GM19397 (cell line): ENCODE results near the gene PLPP6.
A peak's percentile ranks its signal among the peaks of the same experiment; 100 is the strongest.
"Not testable (repeated sequence)": the region's sequence is repeated elsewhere in the genome, so short reads cannot be mapped to it uniquely, and the experiment has no call there.

Experiments
- ATAC-seq: cut with Tn5 transposase; IDR thresholded peaks from one replicate; pipeline ENCODE4 v1.9.1; 2021; ENCODE audit warnings: mild to moderate bottlenecking, moderate library complexity; ENCODE audit not compliant: unreplicated experiment

The PLPP6 gene

DNA sequence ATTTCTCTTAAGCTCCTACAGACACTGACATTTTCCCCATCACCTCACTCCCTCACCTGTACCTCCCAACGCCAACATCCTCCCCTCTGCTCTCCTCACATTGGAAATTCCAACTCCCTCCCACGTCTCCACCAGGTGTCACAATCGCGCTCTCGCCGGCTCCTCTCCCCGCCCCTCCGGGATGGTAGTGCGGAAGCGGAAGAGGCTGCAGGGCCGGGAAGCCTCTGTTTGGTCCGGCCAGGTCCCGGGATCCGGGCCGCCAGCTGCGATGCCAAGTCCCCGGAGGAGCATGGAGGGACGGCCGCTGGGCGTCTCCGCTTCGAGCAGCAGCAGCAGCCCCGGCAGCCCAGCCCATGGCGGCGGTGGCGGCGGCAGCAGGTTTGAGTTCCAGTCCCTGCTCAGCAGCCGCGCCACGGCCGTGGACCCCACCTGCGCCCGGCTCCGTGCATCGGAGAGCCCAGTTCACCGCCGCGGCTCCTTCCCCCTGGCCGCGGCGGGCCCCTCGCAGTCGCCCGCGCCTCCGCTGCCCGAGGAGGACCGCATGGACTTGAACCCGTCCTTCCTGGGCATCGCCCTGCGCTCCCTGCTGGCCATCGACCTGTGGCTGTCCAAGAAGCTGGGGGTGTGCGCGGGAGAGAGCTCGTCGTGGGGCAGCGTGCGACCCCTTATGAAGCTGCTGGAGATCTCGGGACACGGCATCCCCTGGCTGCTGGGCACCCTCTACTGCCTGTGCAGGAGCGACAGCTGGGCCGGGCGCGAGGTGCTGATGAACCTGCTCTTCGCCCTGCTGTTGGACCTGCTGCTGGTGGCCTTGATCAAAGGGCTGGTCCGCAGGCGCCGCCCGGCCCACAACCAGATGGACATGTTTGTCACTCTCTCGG, at the start of gene PLPP6:
PLPP6 (plus strand) TSS at position 187 of the 881 bp plus-strand sequence; CDS start at position 269, 82 bp downstream.
- peak; percentile 87 for ATAC-seq

DNA sequence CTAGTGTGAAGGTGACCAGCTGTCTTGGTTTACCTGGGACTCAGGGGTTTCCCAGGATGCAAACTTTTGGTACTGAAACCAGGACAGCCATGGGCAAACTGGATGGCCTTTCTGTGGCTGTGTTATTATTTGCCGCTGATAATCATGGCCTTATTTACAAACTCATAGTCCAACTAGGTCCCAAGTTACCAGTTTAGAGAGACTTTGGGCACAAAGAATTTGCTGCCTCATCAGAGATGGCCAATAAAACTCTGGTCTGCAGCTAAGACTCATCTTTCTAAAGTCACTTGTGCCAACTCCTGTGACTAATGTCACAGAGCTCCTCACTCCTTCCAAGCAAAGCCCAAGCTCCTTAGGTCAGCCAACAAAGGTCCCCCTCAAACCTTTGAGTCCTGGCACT, 47.5 kb upstream of the PLPP6 start:
- no peak for ATAC-seq

DNA sequence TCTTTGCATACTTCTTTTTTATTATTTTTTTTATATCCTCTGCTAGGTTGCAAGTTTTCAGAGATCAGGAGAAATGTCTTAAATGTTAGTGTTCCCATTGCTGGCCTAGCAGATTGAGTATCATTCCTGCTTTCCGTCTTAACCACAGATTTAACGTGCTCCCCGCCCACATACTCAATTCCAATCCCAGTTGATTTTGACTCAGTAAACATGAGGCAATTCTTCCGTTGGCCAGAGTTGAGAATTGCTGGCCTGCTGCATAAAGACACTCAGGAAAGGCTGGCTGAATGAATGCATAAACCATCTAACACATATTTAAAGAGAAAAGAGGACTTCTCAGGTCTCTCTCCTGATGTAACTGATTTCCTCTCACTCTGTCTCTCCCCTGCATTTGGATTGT, 46.8 kb upstream of the PLPP6 start:
- ATAC-seq = no peak

DNA sequence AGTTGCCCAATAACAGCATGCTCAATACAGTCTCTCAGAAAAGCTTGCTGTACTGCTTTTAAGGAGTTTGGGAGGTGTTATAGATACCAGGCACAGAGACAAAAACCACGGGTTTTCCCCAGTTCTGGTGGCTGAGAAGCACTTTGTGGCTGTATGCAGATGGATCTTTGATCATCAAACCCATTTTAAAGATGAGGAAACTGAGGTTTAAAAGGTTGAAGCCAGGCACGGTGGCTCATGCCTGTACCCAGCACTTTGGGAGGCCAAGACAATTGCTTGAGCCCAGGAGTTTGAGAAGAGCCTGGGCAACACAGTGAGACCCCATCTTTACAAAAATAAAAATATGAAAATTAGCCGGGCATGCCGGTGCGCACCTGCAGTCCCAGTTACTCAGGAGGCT, 46.3 kb upstream of the PLPP6 start:
- no peak for ATAC-seq

DNA sequence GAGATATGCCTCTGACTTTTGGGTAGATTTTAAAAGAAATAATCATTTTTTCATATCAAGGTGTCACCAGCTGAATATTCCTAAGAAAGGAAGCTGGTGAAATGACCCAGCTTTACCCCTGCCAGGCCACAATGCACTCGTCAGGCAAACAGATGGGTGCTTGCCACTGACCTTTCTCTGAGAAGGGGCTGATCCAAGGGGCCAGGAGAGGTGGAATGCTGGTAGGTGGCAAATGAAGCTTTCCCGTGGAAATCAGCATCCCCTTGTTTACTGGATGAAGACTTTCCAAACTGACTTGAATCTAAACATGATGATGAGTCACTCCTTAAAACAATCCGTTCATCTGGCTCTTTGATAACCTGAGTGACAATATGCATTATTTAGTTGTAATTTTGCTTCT, 44.3 kb upstream of the PLPP6 start:
- ATAC-seq = no peak

DNA sequence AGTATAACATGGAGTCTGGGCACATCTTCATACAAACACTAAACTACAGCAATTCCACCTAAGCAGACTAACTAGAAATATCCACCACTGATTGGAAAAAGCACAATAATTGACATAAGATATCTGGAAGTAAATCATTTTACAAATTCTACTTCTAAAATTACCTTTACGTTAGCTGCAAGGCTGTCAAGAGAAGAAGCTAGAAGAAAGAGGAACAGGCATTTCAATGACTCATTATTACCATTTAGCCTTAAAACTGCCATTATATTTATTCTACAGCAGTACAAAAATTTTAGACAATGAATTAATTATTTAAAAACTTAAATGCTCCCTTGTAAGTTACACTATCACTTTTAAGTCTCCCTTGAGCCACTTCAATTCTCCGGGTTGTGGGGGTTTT, 43.4 kb upstream of the PLPP6 start:
- ATAC-seq = no peak

DNA sequence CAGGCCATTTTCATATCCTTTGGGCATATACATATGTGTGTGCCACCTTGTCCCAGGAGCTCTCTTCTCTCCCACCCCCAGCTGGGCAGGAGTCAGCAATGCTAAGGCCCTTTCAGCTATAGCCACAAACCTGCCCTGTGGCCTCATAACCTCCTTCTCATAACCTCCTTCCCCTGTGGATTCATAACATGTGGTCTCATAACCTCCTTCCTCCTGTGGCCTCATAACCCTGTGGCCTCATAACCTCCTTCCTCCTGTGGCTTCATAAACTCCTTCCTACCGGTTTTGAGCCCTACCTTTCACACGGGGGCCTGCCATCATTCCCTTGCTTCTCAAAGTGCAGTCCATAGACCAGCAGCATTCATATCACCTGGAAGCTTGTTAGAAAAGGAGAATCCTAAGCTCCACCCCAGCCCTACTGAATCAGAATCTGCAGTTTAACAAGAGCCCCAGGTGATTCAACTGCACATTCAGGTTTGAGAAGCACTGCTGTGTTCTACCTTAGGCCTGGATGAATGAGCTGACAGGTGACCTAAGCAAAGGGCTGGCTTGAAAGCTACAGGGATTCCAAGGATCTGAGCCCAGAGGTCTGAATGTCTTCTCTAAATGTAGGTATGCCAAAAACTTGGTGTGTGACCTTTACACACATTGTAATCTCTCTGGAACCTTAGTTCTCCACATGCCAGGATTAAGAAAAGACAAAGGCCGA, 41.9 kb upstream of the PLPP6 start:
- no peak for ATAC-seq

DNA sequence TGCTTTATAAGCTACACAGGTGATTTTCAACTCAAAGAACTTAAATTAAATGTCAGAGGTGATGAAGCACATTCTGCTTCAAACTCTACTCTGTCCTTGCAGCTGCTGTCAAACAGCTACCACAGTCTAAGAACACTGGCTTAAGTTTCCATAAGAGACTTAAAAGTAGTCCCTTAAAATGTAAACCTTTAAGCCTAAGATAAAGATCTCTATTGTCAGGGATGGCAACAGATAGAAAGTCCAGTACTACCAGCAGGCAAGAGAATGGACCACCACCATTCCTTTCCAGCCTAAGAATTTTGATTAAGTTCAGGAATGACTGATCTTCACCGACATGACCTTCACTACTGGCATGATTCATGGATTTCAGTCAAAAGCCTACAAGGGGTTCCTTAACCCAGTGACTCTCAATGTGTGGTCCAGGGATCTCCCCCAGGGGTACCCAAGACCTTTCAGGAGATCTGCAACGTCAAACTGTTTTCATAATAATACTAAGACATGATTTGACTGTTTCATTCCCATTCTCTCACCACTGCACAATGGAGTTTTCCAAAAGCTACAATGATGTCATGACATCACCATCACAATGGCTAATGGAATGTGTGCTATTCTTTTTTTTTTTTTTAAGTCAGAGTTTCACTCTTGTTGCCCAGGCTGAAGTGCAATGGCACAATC, 41.1 kb upstream of the PLPP6 start:
- no peak for ATAC-seq

DNA sequence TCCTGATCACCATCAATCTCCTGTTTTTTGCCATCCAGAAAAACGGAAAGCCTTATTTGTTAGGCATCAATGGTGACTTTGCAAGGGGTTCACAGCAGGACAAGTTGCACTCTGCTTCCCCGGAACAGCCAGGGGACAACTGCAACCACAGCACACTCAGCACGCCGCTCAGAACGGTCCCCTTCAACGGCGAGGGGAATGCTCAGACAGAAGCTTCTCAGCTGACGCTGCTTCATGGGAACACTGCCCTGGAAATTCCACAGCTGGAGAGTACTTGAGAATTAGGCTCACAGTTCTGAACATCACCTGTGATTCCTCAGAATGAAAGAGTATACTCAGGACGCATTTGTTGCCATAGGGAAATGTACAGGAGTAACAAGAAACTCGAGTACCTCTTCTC, 40.1 kb upstream of the PLPP6 start:
- no peak for ATAC-seq

DNA sequence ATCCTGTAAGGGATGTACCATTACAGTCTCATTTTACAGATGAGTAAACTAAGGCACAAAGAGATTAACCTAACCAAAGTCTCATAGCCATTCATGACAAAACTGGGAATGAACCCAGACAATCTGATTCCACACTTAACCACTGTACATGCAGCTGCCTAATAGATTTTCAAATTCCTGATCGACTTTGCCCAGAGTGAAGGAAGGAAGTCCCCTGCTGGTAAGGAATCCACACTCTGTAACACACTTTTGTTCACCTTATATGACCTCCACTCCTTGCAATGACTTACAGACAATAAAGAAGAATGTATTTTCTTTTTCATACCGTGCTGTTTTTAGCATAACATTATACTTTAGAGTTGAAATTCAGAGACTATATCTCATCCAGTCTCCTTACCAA, 31.3 kb upstream of the PLPP6 start:
- no peak for ATAC-seq

DNA sequence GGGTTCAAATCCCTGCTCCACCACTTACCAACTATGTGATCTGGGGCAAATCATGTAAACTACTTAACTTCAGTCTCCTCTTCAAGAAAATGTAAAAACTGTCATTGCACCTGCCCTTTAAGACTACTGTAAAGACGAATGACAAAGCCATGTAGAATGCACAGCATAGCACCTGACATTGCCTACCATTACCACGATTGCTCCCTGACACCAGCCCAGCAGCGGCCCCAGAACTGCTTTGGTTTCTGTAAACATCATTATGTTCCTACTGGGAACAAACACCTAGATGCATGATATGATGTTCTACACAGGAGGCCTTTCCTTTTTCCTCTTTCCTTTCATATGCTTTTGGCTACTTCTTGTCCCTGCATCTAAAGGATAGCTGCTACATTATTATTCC, 23.1 kb upstream of the PLPP6 start:
- ATAC-seq = no peak

DNA sequence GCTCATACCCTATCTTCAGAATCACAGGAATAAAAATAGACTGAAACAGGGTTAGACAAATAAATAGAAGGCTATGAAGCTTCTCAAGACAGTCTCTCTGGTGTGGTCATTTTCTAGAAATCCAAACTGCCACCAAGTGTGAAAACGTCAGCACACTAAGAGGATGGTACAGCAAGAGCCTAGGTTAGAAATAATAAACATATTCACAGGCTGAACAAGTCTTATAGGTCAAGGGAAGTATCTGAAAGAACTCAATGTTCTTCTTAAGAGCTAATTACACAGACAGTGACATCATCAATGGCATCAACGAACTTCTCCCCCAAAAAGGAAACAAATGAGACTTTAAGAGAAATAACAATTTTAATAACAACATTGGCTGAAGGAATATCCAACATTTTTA, 22.7 kb upstream of the PLPP6 start:
- no peak for ATAC-seq

DNA sequence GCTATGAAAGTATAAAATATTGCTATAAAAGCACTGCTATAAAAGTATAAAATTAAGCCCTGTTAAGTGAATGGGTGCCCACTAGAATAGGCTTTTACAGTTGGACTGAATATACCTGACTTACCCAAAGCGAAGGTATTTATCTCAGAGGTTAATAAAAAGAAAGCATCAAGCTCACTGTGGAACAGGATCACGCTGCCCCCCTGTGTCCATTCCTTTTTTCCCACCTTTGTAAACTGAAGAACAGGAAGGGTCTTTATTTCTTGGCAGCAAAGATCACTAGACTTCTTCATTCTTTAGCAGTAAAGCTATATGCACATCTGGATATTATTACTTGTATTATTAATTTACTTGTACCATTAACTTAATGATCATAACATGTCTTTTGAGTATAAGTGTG, 22.1 kb upstream of the PLPP6 start:
- ATAC-seq = no peak

DNA sequence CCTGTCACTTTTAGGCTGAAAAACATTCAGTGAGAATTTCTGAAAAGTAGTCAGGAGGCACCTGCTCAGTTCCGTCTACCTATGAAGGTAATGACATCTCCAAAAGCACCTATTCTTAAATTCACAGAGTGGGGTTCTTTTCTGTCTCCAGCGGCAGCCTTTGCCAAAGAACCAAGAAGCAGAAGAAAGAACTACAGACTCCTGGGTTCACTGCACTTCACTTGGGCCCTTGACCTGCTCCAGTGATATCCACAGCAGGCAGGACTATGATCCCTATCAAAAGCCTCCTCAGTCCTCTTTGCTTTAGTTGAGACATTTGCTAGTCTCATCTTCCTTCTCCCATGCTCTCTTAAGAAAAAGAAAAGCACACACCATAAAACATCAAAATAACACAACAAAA, 19.7 kb upstream of the PLPP6 start:
- no peak for ATAC-seq

DNA sequence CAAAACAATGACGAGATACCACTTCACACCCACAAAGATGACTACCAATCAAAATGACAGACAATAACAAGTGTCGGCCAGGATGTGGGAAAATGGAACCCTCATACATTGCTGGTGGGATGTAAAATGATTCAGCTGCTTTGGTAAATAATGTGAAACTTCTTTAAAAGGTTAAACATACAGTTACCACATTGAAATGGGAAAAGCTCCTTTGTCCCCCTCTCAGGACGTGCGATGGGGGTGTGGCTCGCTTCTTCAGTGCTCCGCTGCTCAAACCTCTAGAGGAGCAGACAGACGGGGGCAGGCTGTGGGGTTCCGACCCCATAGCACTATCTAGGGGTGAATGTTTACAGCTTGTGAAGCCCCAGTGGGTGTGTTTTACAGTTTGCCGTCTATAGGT, 8.0 kb upstream of the PLPP6 start:
- ATAC-seq = no peak

DNA sequence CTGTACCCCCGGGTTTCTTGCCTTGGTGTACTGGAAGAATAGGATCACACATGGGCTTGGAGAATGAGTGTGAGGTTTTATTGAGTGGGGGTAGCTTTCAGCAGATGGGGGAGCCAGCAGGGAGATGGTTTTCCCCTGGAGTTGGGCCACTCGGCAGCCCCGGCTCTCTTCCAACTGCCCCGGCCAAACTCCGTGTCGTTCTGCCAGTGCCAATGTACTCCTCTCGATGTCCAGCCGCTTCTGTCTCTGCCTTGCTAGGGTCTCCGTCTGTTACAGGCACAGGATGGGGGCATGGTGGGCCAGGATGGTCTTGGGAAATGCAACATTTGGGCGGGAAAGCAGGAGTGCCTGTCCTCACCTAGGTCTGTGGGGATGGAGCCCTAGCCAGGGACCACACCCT, 7.6 kb upstream of the PLPP6 start:
- no peak for ATAC-seq

DNA sequence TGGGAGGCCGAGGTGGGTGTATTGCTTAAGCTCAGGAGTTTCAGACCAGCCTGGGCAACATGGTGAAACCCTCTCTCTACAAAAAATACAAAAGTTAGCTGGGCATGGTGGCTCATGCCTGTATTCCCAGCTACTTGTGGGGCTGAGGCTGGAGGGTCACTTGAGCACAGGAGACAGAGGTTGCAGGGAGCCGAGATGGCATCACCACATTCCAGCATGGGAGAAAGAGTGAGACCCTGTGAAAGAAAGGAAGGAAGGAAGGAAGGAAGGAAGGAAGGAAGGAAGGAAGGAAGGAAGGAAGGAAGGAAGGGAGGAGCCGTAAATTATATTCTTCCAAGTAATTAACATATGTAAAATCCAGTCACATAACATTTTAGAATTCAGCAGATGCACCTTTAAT, 5.9 kb upstream of the PLPP6 start:
- not testable (repeated sequence) for ATAC-seq

DNA sequence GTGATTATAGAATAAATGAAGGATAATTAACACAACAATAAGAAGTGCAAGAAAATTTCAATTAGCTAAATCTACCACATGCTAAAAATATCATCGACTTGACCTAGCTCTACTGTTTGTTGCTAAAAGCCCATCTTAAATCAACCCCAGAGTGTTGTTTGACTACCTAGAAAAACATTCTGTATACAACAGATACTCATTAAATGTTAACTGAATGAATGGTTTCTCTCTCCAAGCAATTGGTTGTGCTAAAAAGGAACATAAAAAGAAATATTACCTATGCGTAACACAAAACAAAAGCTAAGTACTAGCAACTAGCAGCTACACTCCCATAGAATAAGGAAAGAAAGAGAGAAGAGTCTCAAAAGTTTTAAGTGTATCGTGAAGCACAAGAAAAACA, 5.5 kb upstream of the PLPP6 start:
- no peak for ATAC-seq

DNA sequence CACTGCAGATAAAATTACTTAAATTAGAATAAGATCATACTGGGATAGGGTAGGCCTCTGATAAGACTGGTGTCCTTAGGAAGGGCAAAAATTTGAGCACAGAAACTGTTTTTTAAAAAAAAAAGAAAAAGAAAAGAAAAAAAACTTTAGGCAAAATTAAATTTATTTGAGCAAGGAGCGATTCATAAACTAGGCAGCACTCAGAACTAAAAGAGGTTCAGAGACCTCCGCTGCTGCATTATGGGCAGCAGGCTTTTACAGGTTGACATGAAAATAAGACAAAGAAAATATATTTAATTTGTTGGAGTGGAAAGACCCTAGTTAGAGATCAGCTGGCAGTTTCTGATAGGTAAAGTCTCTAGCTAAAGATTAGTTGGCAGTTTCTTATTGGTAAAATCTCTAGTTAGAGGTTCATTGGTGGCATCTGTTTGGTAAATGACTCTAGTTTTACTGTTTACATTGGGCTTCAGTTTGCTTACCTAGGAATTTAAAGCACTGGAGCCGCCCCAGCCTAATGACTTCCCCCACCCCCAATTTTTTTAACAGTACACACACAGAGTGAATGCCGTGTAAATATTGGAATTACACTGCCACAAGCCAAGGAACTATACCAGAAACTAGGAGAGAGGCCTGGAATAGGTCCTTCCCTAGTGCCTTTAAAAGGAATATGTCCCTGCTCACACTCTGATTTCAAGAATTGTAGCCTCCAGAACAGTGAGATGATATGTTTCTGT, 4.5 kb upstream of the PLPP6 start:
- ATAC-seq = no peak

DNA sequence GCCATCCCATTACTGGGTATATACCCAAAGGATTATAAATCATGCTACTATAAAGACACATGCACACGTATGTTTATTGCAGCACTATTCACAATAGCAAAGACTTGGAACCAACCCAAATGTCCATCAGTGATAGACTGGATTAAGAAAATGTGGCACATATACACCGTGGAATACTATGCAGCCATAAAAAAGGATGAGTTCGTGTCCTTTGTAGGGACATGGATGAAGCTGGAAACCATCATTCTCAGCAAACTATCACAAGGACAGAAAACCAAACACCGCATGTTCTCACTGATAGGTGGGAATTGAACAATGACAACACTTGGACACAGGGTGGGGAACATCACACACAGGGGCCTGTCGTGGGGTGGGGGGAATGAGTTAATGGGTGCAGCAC, 1.4 kb upstream of the PLPP6 start:
- ATAC-seq = not testable (repeated sequence)

DNA sequence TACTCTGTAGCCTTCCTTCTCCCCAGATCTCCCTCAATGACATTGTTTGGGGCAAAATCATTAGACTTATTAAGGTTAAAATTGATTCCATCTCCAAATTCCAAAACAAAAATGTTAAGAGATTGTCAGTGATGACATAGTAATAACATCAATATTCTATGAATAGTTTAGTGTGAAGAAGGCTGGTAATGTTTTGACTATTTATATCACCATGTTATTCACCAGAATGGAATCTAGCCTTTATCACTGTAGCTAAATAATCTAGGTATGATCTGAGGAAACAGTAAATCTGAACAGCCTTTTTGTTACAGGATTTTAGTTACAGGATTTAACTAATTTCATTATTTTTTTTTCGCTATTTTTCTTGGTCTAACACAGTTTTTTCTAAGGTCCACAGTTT, 929 bp upstream of the PLPP6 start:
- no peak for ATAC-seq
